H1 (cell line): Measurements from ENCODE around the gene MAB21L3. TPM values are rescaled to one million over a fixed set of nuclear protein-coding genes. Genes with fewer than 3 reads are reported as not detected.

Source experiments
- CTCF ChIA-PET: fragments of 300-600 bp; sonication (Branson Sonifier 250); formaldehyde crosslinking; loops from one replicate; lab custom pipeline; 2021; ENCODE audit not compliant: partially characterized antibody; lab: Charles Lee
- POLR2A ChIA-PET: fragments of 300-600 bp; sonication (Branson Sonifier 250); formaldehyde crosslinking; loops from one replicate; lab custom pipeline; 2021; ENCODE audit warnings: inconsistent platforms; ENCODE audit not compliant: partially characterized antibody; lab: Charles Lee
- DNase-seq, 2 experiments: peaks; one replicate each; pipeline versions ENCODE4 v3.0.0 to v3.0.0-alpha.2; 2010 to 2022; ENCODE audit warnings: low spot score in 2 of 2, low read depth in 1 of 2, mixed read lengths in 1 of 2
- FAIRE-seq: peaks from 2 replicates; lab custom pipeline; 2011; peaks lifted over from hg19 to GRCh38; lab: Jason Lieb, UNC
- H2AFZ ChIP-seq: 2 replicates; pipeline ENCODE4 v1.8.1; 2012; ENCODE audit warnings: low read length, inconsistent platforms
- H2AK5ac ChIP-seq: 2 replicates; pipeline ENCODE4 v1.6.1; 2013; ENCODE audit warnings: low read depth, low read length
- H2BK120ac ChIP-seq: replicated peaks from 2 replicates; pipeline ENCODE3; 2013; ENCODE audit warnings: low read depth, low read length, inconsistent platforms
- H2BK12ac ChIP-seq: 2 replicates; pipeline ENCODE4 v1.6.1; 2013; ENCODE audit warnings: low read depth, low read length
- H2BK15ac ChIP-seq: 2 replicates; pipeline ENCODE4 v1.6.1; 2013; ENCODE audit warnings: low read length
- H2BK20ac ChIP-seq: 2 replicates; pipeline ENCODE4 v1.6.1; 2013; ENCODE audit warnings: low read length
- H2BK5ac ChIP-seq: 2 replicates; pipeline ENCODE4 v1.6.1; 2013; ENCODE audit warnings: low read depth, low read length
- H3K14ac ChIP-seq: 2 replicates; pipeline ENCODE4 v1.6.1; 2013; ENCODE audit warnings: inconsistent platforms; ENCODE audit not compliant: insufficient read length
- H3K18ac ChIP-seq: 2 replicates; pipeline ENCODE4 v1.6.1; 2013; ENCODE audit warnings: low read length; ENCODE audit errors: extremely low read depth
- H3K23ac ChIP-seq: 2 replicates; pipeline ENCODE4 v1.6.1; 2013; ENCODE audit warnings: inconsistent platforms; ENCODE audit not compliant: insufficient read length
- H3K23me2 ChIP-seq: 2 replicates; pipeline ENCODE4 v1.6.1; 2013; ENCODE audit warnings: low read depth, low read length
- H3K27ac ChIP-seq: 2 replicates; pipeline ENCODE4 v1.6.1; 2011; ENCODE audit warnings: low read depth, low read length, inconsistent platforms
- H3K27me3 ChIP-seq, 4 experiments: replicated peaks in 1 of 4; 1 replicate in 1 of 4; 2 replicates in 3 of 4; pipeline versions ENCODE4 v1.6.1 to v1.8.1; 2011 to 2013; ENCODE audit warnings: low read length in 3 of 4, mild to moderate bottlenecking in 3 of 4, inconsistent platforms in 2 of 4, mixed read lengths in 2 of 4, moderate library complexity in 1 of 4; ENCODE audit not compliant: control insufficient read depth in 3 of 4, insufficient read depth in 3 of 4; ENCODE audit errors: extremely low read depth in 1 of 4
- H3K36me3 ChIP-seq, 4 experiments: 2 replicates each; pipeline versions ENCODE4 v1.6.1 to v1.8.1; 2011 to 2013; ENCODE audit warnings: mild to moderate bottlenecking in 4 of 4, low read length in 3 of 4, moderate library complexity in 2 of 4, control low read depth in 1 of 4, inconsistent platforms in 1 of 4; ENCODE audit not compliant: insufficient read depth in 4 of 4, control insufficient read depth in 2 of 4
- H3K4ac ChIP-seq: replicated peaks from 2 replicates; pipeline ENCODE3; 2013; ENCODE audit warnings: low read length, low read depth, mixed read lengths, inconsistent platforms; ENCODE audit not compliant: insufficient read length
- H3K4me1 ChIP-seq, 4 experiments: replicated peaks in 1 of 4; 1 replicate in 1 of 4; 2 replicates in 3 of 4; pipeline versions ENCODE4 v1.6.1 to v1.8.1; 2011 to 2013; ENCODE audit warnings: low read length in 3 of 4, inconsistent platforms in 2 of 4, mixed read lengths in 1 of 4; ENCODE audit not compliant: insufficient read depth in 4 of 4, control insufficient read depth in 3 of 4
- H3K4me2 ChIP-seq, 2 experiments: 2 replicates each; pipeline versions ENCODE4 v1.6.1 to v1.8.1; 2011 to 2013; ENCODE audit warnings: low read depth in 2 of 2, low read length in 2 of 2, control low read depth in 1 of 2, inconsistent platforms in 1 of 2, mild to moderate bottlenecking in 1 of 2; ENCODE audit not compliant: insufficient read depth in 1 of 2
- H3K4me3 ChIP-seq, 4 experiments: fragments of 200-600, 300-600 bp in 1 of 4; sonication (generic), shearing (Covaris generic), sonication (Bioruptor Twin) in 1 of 4; 2 replicates each; pipeline versions ENCODE4 v1.5.1 to v1.8.1; 2011 to 2016; ENCODE audit warnings: low read length in 4 of 4, low read depth in 3 of 4, control low read depth in 2 of 4, inconsistent platforms in 2 of 4, mild to moderate bottlenecking in 2 of 4, mixed read lengths in 1 of 4, moderate library complexity in 1 of 4; ENCODE audit not compliant: insufficient read depth in 2 of 4; ENCODE audit errors: extremely low read depth in 1 of 4
- H3K56ac ChIP-seq: replicated peaks from 2 replicates; pipeline ENCODE3; 2013; ENCODE audit warnings: low read depth, mild to moderate bottlenecking, mixed read lengths, low read length, inconsistent platforms; ENCODE audit not compliant: insufficient read length
- H3K79me1 ChIP-seq: 2 replicates; pipeline ENCODE4 v1.6.1; 2013; ENCODE audit warnings: low read depth, low read length, control low read depth
- H3K79me2 ChIP-seq, 2 experiments: 2 replicates each; pipeline versions ENCODE4 v1.6.1 to v1.8.1; 2012 to 2013; ENCODE audit warnings: low read length in 2 of 2, mild to moderate bottlenecking in 2 of 2, inconsistent platforms in 1 of 2; ENCODE audit not compliant: insufficient read depth in 2 of 2, control insufficient read depth in 1 of 2
- H3K9ac ChIP-seq, 4 experiments: replicated peaks in 1 of 4; 1 replicate in 1 of 4; 2 replicates in 3 of 4; pipeline versions ENCODE4 v1.6.1 to v1.8.1; 2011 to 2013; ENCODE audit warnings: low read depth in 3 of 4, low read length in 3 of 4, control low read depth in 2 of 4, mild to moderate bottlenecking in 2 of 4, moderate library complexity in 2 of 4, inconsistent platforms in 1 of 4; ENCODE audit errors: extremely low read depth in 1 of 4
- H3K9me3 ChIP-seq, 2 experiments: 2 replicates each; pipeline versions ENCODE4 v1.6.1 to v1.8.1; 2012 to 2013; ENCODE audit warnings: mild to moderate bottlenecking in 2 of 2, moderate library complexity in 2 of 2, control low read depth in 1 of 2, inconsistent platforms in 1 of 2, low read depth in 1 of 2, low read length in 1 of 2, mixed read lengths in 1 of 2; ENCODE audit not compliant: insufficient read depth in 2 of 2
- H4K20me1 ChIP-seq, 2 experiments: replicated peaks in 1 of 2; 2 replicates each; pipeline versions ENCODE3 to v1.8.1; 2011 to 2013; ENCODE audit warnings: inconsistent platforms in 2 of 2, low read length in 2 of 2, mild to moderate bottlenecking in 1 of 2; ENCODE audit not compliant: insufficient read depth in 2 of 2, control insufficient read depth in 1 of 2
- H4K5ac ChIP-seq: 2 replicates; pipeline ENCODE4 v1.6.1; 2013; ENCODE audit warnings: low read length, low read depth, mixed read lengths, inconsistent platforms; ENCODE audit not compliant: insufficient read length
- H4K8ac ChIP-seq: 2 replicates; pipeline ENCODE4 v1.8.0; 2013; ENCODE audit warnings: mild to moderate bottlenecking, moderate library complexity, low read length, inconsistent platforms; ENCODE audit not compliant: insufficient read depth; ENCODE audit errors: extremely low read depth
- H4K91ac ChIP-seq: replicated peaks from 2 replicates; pipeline ENCODE3; 2013; ENCODE audit warnings: low read length, mixed read lengths, inconsistent platforms; ENCODE audit not compliant: insufficient read length
- SIRT6 ChIP-seq: IDR thresholded peaks from one replicate; pipeline ENCODE4 v1.7.1; 2012; ENCODE audit warnings: low read length, inconsistent platforms
- polyA plus RNA-seq, 7 experiments: library from polyadenylated mRNA; depleted of rRNA in 3 of 7; stranded (reverse) in 5 of 7; unstranded in 2 of 7; fragments of >200 nt in 5 of 7; fragments of 200-250 nt in 2 of 7; gene quantifications; 1 replicate in 5 of 7; 2 replicates in 1 of 7; 4 replicates in 1 of 7; pipeline versions ENCODE4 v1.2.1 to v1.2.3, GENCODE V29; 2011 to 2013; ENCODE audit warnings: missing spikeins in 2 of 7, mixed read lengths in 2 of 7
- total RNA-seq: library from RNA; stranded (reverse); fragmentation: NEBNext Ultra II Directional; extraction: Animal tissue kit (Norgen Biotek cat#: 25700); gene quantifications from 2 replicates; pipeline ENCODE4 v1.2.1, GENCODE V29; 2021

The MAB21L3 gene
- total and polyA plus RNA-seq, 2 of the 8 experiments (the other 6 are each of a cell fraction or from before 2014, with no cell fraction given) = not detected

DNA sequence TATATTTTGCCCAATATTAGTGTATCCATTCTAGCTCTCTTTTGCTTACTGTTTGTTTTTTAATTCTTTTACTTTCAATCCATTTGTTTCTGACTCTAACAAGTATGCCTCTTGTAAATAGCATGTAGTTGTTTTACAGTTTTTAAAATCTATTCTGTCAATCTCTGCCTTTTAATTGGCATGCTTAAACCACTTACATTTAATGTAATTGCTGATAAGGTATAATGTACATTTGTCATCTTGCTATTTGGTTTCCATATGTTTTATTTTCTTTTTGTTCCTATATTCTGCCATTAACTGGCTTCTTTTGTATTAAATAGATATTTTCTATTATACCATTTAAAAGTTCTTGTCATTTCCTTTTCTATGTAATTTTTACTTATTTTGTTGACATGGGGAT lies 16.2 kb upstream of the MAB21L3 start:
- FAIRE-seq = no peak
- TF ChIP-seq SIRT6 = no peak

More for the DNA sequence above, 16.2 kb upstream of the MAB21L3 start:
- H2BK5ac ChIP-seq = no peak overlapping the region
- no peak overlapping the region for H2AFZ ChIP-seq
- no peak overlapping the region for H4K91ac ChIP-seq
- H3K4me2 ChIP-seq = no peak overlapping the region
- H3K79me2 ChIP-seq = no peaks in the 10 kb centered on the region
- no peak overlapping the region for H3K14ac ChIP-seq
- no peak overlapping the region for H2AK5ac ChIP-seq
- H3K23me2 ChIP-seq = no peaks in the 10 kb centered on the region
- no peak overlapping the region for H3K18ac ChIP-seq
- no peak overlapping the region for H2BK120ac ChIP-seq
- no peak overlapping the region for H3K4me3 ChIP-seq
- 0 out of 4 replicates have a peak, but pooled peaks cover 0 to 4% of the 10 kb centered on the region in 2 experiments for H3K9me3 ChIP-seq
- H3K4me1 ChIP-seq = no peaks in the 10 kb centered on the region
- no peak overlapping the region for H2BK12ac ChIP-seq
- H3K9ac ChIP-seq = no peak overlapping the region
- no peak overlapping the region for H4K8ac ChIP-seq
- ChIA-PET POLR2A (no interaction called here), CTCF (interaction anchor here (0.6 to 0.7 kb wide), 2 partner anchors 45 to 375 kb away, joined by 3 read pairs; no protein-coding TSS in a partner anchor)
- H4K20me1 ChIP-seq = no peaks in the 10 kb centered on the region
- no peak overlapping the region for H3K23ac ChIP-seq
- H3K27ac ChIP-seq = no peak overlapping the region
- H2BK20ac ChIP-seq = no peak overlapping the region
- no peak overlapping the region for H2BK15ac ChIP-seq
- H3K4ac ChIP-seq = no peak overlapping the region
- no peaks in the 10 kb centered on the region for H3K79me1 ChIP-seq
- DNase-seq = no peak
- no peak overlapping the region for H3K56ac ChIP-seq
- H3K36me3 ChIP-seq = no peaks in the 10 kb centered on the region
- H4K5ac ChIP-seq = no peak overlapping the region
- H3K27me3 ChIP-seq = no peaks in the 10 kb centered on the region
